ENCODE measurements around the gene CCDC107. TPM values are rescaled to one million over a fixed set of nuclear protein-coding genes. Genes with fewer than 3 reads are reported as not detected.

Gene CCDC107
- total RNA-seq, 1 experiment from 2014 or later, result 12.6 TPM

- peak; percentile 32 for DNase-seq (ENCODE audit: low spot score)
Measured at GRCh38 chr9:35660966-35661415, 2.9 kb downstream of the CCDC107 start.

GRCh38 chr9:35661756-35662350, 3.8 kb downstream of the CCDC107 start:
- DNase-seq (ENCODE audit: low spot score), result no peak

GRCh38 chr9:35662437-35662836, 4.3 kb downstream of the CCDC107 start:
- DNase-seq (ENCODE audit: low spot score), result no peak

GRCh38 chr9:35664531-35665470, 6.7 kb downstream of the CCDC107 start, which contains the start of gene ARHGEF39:
Gene ARHGEF39, minus strand, starts transcription at chr9:35665195. Its CDS starts 26 bp downstream, at chr9:35665169.
- DNase-seq (ENCODE audit: low spot score), result peak; percentile 69

- DNase-seq (ENCODE audit: low spot score), result no peak
Measured at GRCh38 chr9:35665471-35665818, 7.4 kb downstream of the CCDC107 start.

GRCh38 chr9:35666045-35666444, 8.0 kb downstream of the CCDC107 start:
- DNase-seq (ENCODE audit: low spot score), result no peak

- DNase-seq (ENCODE audit: low spot score), result no peak
Measured at GRCh38 chr9:35666549-35666948, 8.5 kb downstream of the CCDC107 start.

GRCh38 chr9:35667939-35668338, 9.8 kb downstream of the CCDC107 start:
- DNase-seq (ENCODE audit: low spot score), result no peak

- peak; percentile 69 for DNase-seq (ENCODE audit: low spot score)
Measured at GRCh38 chr9:35669331-35670145, 11.4 kb downstream of the CCDC107 start.

GRCh38 chr9:35673132-35674024, 15.3 kb downstream of the CCDC107 start, which contains the start of gene CA9:
Gene CA9, plus strand, starts transcription at chr9:35673928. Its CDS starts 32 bp downstream, at chr9:35673960.
- no peak for DNase-seq (ENCODE audit: low spot score)

- DNase-seq (ENCODE audit: low spot score), result no peak
Measured at GRCh38 chr9:35674025-35674361, 15.9 kb downstream of the CCDC107 start.

GRCh38 chr9:35675204-35675603, 17.1 kb downstream of the CCDC107 start:
- DNase-seq (ENCODE audit: low spot score), result no peak

- no peak for DNase-seq (ENCODE audit: low spot score)
Measured at GRCh38 chr9:35675732-35676392, 17.8 kb downstream of the CCDC107 start.

GRCh38 chr9:35679091-35679490, 21.0 kb downstream of the CCDC107 start:
- no peak for DNase-seq (ENCODE audit: low spot score)

- DNase-seq (ENCODE audit: low spot score), result no peak
Measured at GRCh38 chr9:35679766-35680330, 21.8 kb downstream of the CCDC107 start.

GRCh38 chr9:35680331-35681105, 22.4 kb downstream of the CCDC107 start:
- no peak for DNase-seq (ENCODE audit: low spot score)

- DNase-seq (ENCODE audit: low spot score), result no peak
Measured at GRCh38 chr9:35681341-35682002, 23.4 kb downstream of the CCDC107 start.

- no peak for DNase-seq (ENCODE audit: low spot score)
Measured at GRCh38 chr9:35682051-35682450, 24.0 kb downstream of the CCDC107 start.
